HUES48 (cell line): ENCODE data around the gene RBM47.
"Not testable (repeated sequence)": the region's sequence is repeated elsewhere in the genome, so short reads cannot be mapped to it uniquely, and the experiment has no call there.

ENCODE experiments used
- H3K27ac ChIP-seq: one replicate; pipeline ENCODE4 v1.7.0; 2013; ENCODE audit warnings: low read depth, low read length, inconsistent platforms
- H3K27me3 ChIP-seq: 2 replicates; pipeline ENCODE4 v1.6.1; 2013; ENCODE audit warnings: mild to moderate bottlenecking, low read length; ENCODE audit not compliant: control insufficient read depth, insufficient read depth
- H3K36me3 ChIP-seq: 2 replicates; pipeline ENCODE4 v1.6.1; 2013; ENCODE audit warnings: low read length; ENCODE audit not compliant: control insufficient read depth, insufficient read depth
- H3K4me1 ChIP-seq: 2 replicates; pipeline ENCODE4 v1.6.1; 2013; ENCODE audit warnings: mild to moderate bottlenecking, low read length; ENCODE audit not compliant: control insufficient read depth, insufficient read depth
- H3K4me3 ChIP-seq: 2 replicates; pipeline ENCODE4 v1.5.1; 2013; ENCODE audit warnings: mild to moderate bottlenecking, low read depth, low read length
- H3K9ac ChIP-seq: 2 replicates; pipeline ENCODE4 v1.6.1; 2013; ENCODE audit warnings: mild to moderate bottlenecking, low read depth, low read length, moderate library complexity
- H3K9me3 ChIP-seq: 2 replicates; pipeline ENCODE4 v1.6.1; 2013; ENCODE audit warnings: low read length; ENCODE audit not compliant: control insufficient read depth, insufficient read depth

Gene RBM47

DNA sequence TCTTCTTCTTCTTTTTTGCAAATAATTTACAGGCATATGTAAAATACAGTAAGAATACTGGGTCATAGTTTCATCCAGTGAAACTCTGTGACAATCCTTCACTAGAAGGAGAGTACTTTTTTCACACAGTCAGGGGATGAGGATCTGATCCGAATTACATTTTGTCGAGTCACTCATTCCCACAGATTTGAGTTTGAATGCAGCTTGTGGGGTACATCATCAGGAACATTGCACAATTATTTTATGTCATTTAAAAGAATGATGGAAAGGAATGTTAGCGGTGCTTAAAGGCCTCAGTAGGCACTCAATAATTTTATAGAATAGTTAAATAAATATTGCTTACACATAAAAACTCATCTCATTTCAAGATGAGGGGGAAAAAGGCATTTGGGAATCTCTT, 205.9 kb downstream of the RBM47 start:
- Histone ChIP-seq H3K27me3 (no peaks in the 10 kb centered on the region), H3K4me1 (no peaks in the 10 kb centered on the region), H3K9ac (no peak overlapping the region), H3K36me3 (peaks cover 49% of the 10 kb centered on the region), H3K4me3 (no peak overlapping the region), H3K27ac (no peak overlapping the region), H3K9me3 (no peaks in the 10 kb centered on the region)

DNA sequence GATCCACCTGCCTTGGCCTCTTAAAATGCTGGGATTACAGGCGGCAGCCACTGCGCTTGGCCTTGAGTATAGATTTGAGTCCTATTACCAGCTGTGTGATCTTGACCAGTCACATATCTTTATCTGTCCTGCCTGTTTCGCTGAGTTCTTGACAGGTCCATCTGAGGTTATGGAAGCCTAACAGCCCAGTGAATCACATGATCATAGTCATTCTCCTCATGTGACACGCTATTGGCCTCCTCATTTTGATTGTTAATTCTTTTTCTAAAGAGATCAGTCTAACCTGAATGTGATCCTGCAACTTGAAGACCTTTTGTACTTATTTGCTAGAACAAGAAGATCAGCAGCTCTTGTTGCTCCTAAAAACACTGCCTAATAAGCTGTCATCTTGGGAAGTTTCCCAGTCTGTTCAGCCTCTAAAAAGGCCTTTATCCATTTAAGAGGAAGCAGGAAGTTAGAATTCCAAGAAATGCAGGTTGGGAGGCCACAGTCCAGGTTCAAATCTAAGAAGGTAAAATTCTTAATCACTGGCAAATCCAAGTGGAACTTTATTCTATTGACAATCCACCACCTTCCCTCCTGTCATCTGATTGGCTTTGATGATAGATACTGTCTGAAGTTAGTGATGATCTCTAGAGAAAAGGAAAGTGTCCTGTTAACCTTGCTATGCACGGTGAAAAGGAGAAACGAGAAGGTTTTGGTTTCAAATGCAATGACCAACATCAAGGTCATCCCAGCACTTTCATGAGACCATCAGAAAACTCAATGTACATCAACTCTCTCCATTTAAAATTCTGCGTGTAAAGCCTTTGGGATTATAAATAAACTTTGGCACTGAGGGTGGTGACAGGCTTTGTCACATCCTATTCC, 207.6 kb downstream of the RBM47 start:
- Histone ChIP-seq H3K4me3 (no peak overlapping the region), H3K27me3 (no peaks in the 10 kb centered on the region), H3K9ac (no peak overlapping the region), H3K36me3 (peaks cover 39% of the 10 kb centered on the region), H3K27ac (no peak overlapping the region), H3K9me3 (no peaks in the 10 kb centered on the region), H3K4me1 (no peaks in the 10 kb centered on the region)

DNA sequence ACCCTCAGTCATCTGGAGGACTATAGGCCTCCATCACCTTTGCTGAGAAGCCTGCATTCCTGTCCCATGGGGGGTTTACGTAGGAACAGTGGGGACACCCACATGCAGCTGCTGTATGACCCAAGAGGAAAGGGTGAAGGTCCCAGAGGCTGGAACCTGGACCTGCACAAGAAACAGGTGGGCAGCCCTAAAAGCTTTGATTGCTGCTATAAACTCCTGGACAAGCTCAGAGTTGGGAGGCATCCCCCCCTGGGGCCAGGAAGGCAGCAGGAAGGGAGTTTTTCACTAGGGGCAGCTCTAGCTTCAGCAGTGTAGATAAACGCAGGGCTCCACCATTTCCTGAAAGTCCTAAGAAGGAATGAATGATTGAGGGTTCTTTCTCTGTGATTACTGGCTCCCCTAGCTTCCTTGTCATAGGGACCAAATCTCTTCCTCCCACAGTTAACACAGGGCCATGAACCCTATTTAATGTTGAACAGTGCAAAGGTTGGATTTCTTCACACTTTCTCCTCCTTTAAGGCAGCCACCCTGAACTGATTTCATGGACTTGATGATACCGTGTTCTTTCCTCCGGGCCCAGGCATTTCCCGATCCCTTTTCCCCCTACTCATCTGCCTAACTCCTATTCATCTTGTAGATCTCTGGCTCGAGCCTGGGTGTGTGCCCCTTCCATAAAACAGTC, 210.3 kb downstream of the RBM47 start:
- no peak overlapping the region for H3K9ac ChIP-seq
- peaks cover 16% of the 10 kb centered on the region for H3K36me3 ChIP-seq
- no peak overlapping the region for H3K27ac ChIP-seq
- H3K4me3 ChIP-seq, result no peak overlapping the region
- H3K9me3 ChIP-seq, result no peaks in the 10 kb centered on the region
- no peaks in the 10 kb centered on the region for H3K27me3 ChIP-seq
- H3K4me1 ChIP-seq, result no peaks in the 10 kb centered on the region

DNA sequence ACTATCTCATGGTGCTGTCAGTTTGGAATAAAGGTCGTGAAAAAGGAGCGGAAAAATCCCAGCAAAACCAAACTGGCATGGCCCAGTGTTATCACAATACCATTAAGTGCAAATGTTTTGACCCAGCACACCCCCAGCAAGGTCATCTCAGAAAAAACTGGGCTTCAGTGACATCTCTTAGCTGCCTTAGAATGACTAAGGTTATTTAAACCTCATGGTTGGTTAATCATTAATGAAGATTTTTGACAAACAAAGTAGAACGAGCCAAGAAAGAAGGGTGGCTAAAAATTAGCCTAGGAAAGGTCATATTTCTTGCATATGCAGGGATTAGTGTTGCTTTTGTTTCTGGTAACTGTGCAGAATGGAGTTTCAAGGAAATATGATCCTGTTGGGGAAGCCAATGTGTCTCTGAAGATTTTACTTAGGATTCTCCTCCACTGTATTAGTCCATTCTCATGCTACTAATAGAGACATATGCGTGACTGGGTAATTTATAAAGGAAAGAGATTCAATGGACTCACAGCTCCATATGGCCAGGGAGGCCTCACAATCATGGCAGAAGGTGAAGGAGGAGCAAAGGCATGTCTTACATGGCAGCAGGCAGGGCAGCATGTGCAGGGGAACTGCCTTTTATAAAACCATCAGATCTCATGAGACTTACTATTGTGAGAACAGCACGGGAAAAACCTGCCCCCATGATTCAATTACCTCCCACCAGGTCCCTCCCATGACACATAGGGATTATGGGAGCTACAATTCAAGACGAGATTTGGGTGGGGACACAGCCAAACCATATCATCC, 211.0 kb downstream of the RBM47 start:
- no peaks in the 10 kb centered on the region for H3K9me3 ChIP-seq
- H3K36me3 ChIP-seq, result peaks cover 11% of the 10 kb centered on the region
- no peak overlapping the region for H3K4me3 ChIP-seq
- no peaks in the 10 kb centered on the region for H3K27me3 ChIP-seq
- H3K9ac ChIP-seq, result no peak overlapping the region
- H3K4me1 ChIP-seq, result no peaks in the 10 kb centered on the region
- no peak overlapping the region for H3K27ac ChIP-seq

DNA sequence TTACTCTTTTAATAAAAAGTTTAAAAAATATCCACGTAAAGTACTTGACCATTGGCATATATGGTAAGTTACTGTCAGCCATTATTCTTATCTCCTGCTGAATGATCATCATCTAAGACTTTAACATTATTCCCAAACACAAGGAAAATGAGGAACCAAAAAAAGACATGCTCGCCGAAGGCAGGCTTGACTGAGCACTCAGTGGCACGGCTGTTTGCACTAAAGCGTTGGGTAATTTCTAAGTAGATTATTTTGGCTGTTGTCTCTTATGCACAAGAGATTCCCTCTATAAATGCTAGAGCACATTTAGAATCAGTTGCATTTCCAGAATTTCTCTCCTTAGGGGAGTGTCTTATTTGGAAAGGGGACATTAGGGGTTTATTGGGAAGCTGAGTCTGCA, 211.7 kb downstream of the RBM47 start:
- Histone ChIP-seq H3K4me3 (no peak overlapping the region), H3K9ac (no peak overlapping the region), H3K36me3 (peaks cover 11% of the 10 kb centered on the region), H3K27ac (no peak overlapping the region), H3K27me3 (no peaks in the 10 kb centered on the region), H3K4me1 (no peaks in the 10 kb centered on the region), H3K9me3 (no peaks in the 10 kb centered on the region)

DNA sequence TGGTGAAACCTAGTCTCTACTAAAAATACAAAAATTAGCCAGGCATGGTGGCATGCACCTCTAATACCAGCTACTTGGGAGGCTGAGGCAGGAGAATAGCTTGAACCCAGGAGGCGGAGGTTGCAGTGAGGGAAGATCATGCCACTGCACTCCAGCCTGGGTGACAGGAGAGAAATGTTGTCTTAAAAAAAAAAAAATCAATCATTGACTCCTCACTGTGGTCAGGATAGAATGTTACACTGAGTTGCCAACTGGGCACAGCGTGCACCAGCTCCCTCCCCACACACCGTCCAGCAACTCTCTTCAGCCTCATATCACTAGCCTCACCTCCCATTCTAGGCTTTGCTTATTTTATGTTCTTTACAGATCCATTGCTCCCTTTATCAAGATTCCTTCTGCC, 215.0 kb downstream of the RBM47 start:
- Histone ChIP-seq H3K4me3 (no peak overlapping the region), H3K36me3 (no peaks in the 10 kb centered on the region)

DNA sequence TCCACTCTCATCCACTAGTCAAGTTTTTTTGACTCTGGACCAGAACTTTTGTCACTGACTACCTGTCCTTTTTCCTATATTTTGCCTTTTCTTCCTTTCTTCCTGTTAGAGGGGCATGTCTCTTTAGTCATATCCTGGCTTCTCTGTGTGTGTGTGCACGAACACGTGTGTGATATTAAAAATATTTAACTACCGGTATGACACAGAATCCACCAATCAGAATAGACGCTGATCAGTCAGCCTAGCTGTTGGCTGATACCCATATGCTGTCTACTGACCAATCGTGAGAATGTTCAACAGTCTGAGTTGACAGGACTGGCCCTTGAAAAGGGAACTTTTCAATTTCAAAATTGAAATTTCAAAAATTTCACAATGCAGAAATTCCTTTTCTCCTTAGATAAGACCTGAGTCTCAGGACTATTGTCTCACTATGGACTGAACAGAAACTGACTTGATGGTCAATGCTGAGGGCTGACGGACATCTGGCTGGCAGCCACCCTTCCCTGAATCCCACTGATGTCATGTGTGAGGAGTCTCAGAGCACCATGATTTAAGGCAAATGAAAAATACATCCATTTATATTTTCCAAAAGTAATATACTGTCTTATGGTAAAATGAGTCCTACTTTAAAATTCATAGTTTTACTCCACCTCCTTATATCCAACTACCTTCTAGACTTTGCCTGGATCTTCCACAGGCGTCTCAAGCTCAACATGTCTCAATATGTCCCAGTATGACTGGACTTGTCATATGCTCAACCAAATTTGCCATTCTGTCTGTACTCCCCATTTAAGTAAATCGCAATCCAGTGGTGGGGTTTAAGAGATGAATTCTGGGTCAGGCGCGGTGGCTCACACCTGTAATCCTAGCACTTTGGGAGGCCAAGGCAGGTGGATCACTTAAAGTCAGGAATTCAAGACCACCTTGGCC, 216.5 kb downstream of the RBM47 start:
- no peak overlapping the region for H3K4me3 ChIP-seq
- no peaks in the 10 kb centered on the region for H3K4me1 ChIP-seq
- H3K36me3 ChIP-seq, result no peaks in the 10 kb centered on the region
- no peaks in the 10 kb centered on the region for H3K9me3 ChIP-seq
- no peak overlapping the region for H3K9ac ChIP-seq
- no peak overlapping the region for H3K27ac ChIP-seq
- H3K27me3 ChIP-seq, result no peaks in the 10 kb centered on the region

More for the DNA sequence above, 215.0 kb downstream of the RBM47 start:
- no peaks in the 10 kb centered on the region for H3K9me3 ChIP-seq
- no peak overlapping the region for H3K9ac ChIP-seq
- H3K27ac ChIP-seq, result no peak overlapping the region
- no peaks in the 10 kb centered on the region for H3K27me3 ChIP-seq
- H3K4me1 ChIP-seq, result no peaks in the 10 kb centered on the region

DNA sequence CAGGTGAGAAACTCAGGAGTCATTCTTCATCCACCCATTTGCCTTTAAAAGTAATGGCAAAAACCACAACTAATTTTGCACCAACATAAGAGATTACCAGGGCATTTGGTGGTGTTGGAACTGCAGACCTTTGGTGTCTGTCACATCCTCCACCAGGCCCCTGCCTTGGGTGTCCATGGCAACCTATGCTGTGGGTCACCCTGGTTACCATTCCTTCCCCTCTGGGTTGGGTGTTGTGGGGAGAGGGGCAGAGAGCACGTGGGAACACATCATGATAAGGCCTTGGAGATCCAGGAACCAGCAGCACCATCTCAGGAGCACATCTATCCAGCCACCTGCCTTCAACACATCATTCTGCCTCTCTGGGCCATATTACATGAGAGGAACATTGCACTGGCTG, 217.3 kb downstream of the RBM47 start:
- no peak overlapping the region for H3K4me3 ChIP-seq
- H3K9me3 ChIP-seq, result peaks cover 5% of the 10 kb centered on the region; the same call in 1 of the 2 replicates
- no peaks in the 10 kb centered on the region for H3K27me3 ChIP-seq
- no peaks in the 10 kb centered on the region for H3K36me3 ChIP-seq
- H3K4me1 ChIP-seq, result no peaks in the 10 kb centered on the region
- H3K27ac ChIP-seq, result no peak overlapping the region
- no peak overlapping the region for H3K9ac ChIP-seq

DNA sequence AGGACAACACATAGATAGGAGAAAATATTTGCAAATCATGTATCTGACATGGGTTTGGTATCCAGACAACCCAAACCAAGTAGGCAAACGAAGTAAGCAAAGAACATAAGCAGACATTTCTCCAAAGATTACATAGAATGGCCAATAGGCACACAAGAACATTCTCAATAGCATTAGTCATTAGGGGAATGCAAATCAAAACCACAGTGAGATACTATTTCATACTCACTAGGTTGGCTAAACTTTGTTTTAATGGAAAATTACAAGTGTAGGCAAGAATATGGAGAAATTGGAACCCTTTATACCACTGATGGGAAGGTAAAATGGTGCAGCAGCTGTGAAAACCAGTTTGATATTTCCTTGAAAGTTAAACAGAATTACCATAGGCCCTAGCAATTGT, 219.8 kb downstream of the RBM47 start:
- Histone ChIP-seq H3K9me3 (peaks cover 17% of the 10 kb centered on the region), H3K27me3 (no peaks in the 10 kb centered on the region), H3K4me1 (no peaks in the 10 kb centered on the region), H3K27ac (no peak overlapping the region), H3K36me3 (no peaks in the 10 kb centered on the region), H3K4me3 (no peak overlapping the region), H3K9ac (no peak overlapping the region)

DNA sequence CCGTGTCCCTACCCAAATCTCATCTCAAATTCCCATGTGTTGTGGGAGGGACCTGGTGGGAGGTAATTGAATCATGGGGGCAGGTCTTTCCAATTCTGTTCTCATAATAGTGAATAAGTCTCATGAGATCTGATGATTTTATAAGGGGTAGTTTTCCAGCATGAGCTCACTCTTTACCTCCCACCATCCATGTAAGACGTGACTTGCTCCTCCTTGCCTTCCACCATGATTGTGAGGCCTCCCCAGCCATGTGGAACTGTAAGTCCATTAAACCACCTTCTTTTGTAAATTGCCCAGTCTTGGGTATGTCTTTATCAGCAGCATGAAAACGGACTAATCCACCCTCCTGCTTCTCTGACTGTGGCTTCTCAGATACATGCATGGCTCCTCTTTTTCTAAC, 222.2 kb downstream of the RBM47 start:
- H3K4me3 ChIP-seq, H3K27ac ChIP-seq, H3K27me3 ChIP-seq, H3K36me3 ChIP-seq, H3K9ac ChIP-seq, H3K4me1 ChIP-seq: not testable (repeated sequence)
- H3K9me3 ChIP-seq, result peaks cover 17% of the 10 kb centered on the region
